Heart left ventricle (tissue), 13 donors: ENCODE measurements around the gene ARHGAP40.

Experiments used
- CTCF ChIP-seq, 12 donors: fragments of 200-600 bp; sonication (generic) in 4 of 12; IDR thresholded peaks; one replicate each; pipeline versions ENCODE4 v1.5.0 to v1.8.0; 2018 to 2022; ENCODE audit warnings: antibody characterized with exemption in 12 of 12, mild to moderate bottlenecking in 5 of 12
- POLR2A ChIP-seq, 2 donors: fragments of 450-650 bp; IDR thresholded peaks; one replicate each; pipeline ENCODE4 v1.6.1; 2017; ENCODE audit warnings: antibody characterized with exemption in 2 of 2, mild to moderate bottlenecking in 2 of 2, moderate library complexity in 2 of 2
- donor health status: ischemic (EF 13 %, LVEDD 7.1; RV severe dilation, severe dysfunction).
- donor health status: DM: no; HTN: yes; CAD: no.
- donor health status: DM: no; HTN: no; CAD: no.
- donor health status: ischemic (EF 25% LVEDD 6.9; RV normal size, moderate dysfunction).
- donor health status: ischemic (EF 25% LVEDD 5.7; RV mildly dilated, moderate dysfunction).
- donor health status: ischemic (EF 35%, LVEDD 5.7; RV mildly dilated, moderate dysfunction).
- donor health status: nonischemic (EF 11% LVEDD 7.7; RV severe dilation, severe dysfunction).
- donor health status: DM: yes; HTN: yes; CAD: no.
- donor health status: PGD.
- donor health status: ischemic (EF 29% LVEDD 5.4; RV normal size, mild dysfunction).
- donor health status: nonischemic (EF 23%, LVEDD 6.1; RV moderate dilation, normal function).

- TF ChIP-seq CTCF (IDR thresholded peaks at IDR 0.05) = no peak
- TF ChIP-seq POLR2A (IDR thresholded peaks at IDR 0.05) = no peak
Observed at GRCh38 chr20:38671701-38672292, 70.2 kb downstream of the ARHGAP40 start.
